IMR-90 (cell line): Measurements from ENCODE around the gene CYB5D1. TPM values are rescaled to one million over a fixed set of nuclear protein-coding genes. Genes with fewer than 3 reads are reported as not detected.

ENCODE experiments used
- ATAC-seq: fragments of 200-7000 bp; cut with Tn5 transposase; 2 replicates; pipeline ENCODE4 v1.9.1; 2020; ENCODE audit warnings: low read depth, mild to moderate bottlenecking, moderate library complexity
- BruUV-seq: library from RNA; stranded (reverse); fragments of 400-500 nt; replicated peaks from 2 replicates; lab custom pipeline; 2021; lab: Mats Ljungman, UMichigan
- CTCF ChIA-PET: fragments of 300-600 bp; formaldehyde crosslinking; extraction: SDS; loops from one replicate; lab custom pipeline; 2021; ENCODE audit warnings: antibody characterized with exemption; lab: Yijun Ruan, JAX
- POLR2A ChIA-PET: fragments of 300-600 bp; sonication (Branson Sonifier 250); formaldehyde crosslinking; loops from one replicate; lab custom pipeline; 2022; ENCODE audit warnings: antibody characterized with exemption; ENCODE audit not compliant: unreplicated experiment; lab: Charles Lee
- DNase-seq: peaks from one replicate; pipeline ENCODE4 v3.0.0; 2013
- H2AFZ ChIP-seq: replicated peaks from 2 replicates; pipeline ENCODE3; 2013; ENCODE audit warnings: low read length, mild to moderate bottlenecking; ENCODE audit not compliant: poor library complexity
- H2AK5ac ChIP-seq: 2 replicates; pipeline ENCODE4 v1.6.1; 2013; ENCODE audit warnings: low read depth, low read length, inconsistent platforms
- H2AK9ac ChIP-seq: replicated peaks from 2 replicates; pipeline ENCODE3; 2013; ENCODE audit warnings: mild to moderate bottlenecking, low read depth, low read length, moderate library complexity; ENCODE audit not compliant: poor library complexity
- H2BK120ac ChIP-seq: 2 replicates; pipeline ENCODE4 v1.6.1; 2013; ENCODE audit warnings: low read depth, low read length, inconsistent platforms
- H2BK15ac ChIP-seq: 3 replicates; pipeline ENCODE4 v1.6.1; 2013; ENCODE audit warnings: low read depth, low read length, inconsistent platforms
- H2BK20ac ChIP-seq: 2 replicates; pipeline ENCODE4 v1.6.1; 2013; ENCODE audit warnings: low read depth, mild to moderate bottlenecking, inconsistent platforms, low read length, moderate library complexity
- H2BK5ac ChIP-seq: 2 replicates; pipeline ENCODE4 v1.6.1; 2013; ENCODE audit warnings: mild to moderate bottlenecking, low read depth, low read length, inconsistent platforms; ENCODE audit not compliant: poor library complexity, severe bottlenecking
- H3K14ac ChIP-seq: replicated peaks from 2 replicates; pipeline ENCODE4 v1.6.1; 2013; ENCODE audit warnings: low read depth, low read length, inconsistent platforms
- H3K18ac ChIP-seq: 2 replicates; pipeline ENCODE4 v1.6.1; 2013; ENCODE audit warnings: low read depth, low read length, control low read depth
- H3K23ac ChIP-seq: 2 replicates; pipeline ENCODE4 v1.6.1; 2013; ENCODE audit warnings: low read depth, low read length, inconsistent platforms
- H3K27ac ChIP-seq: 2 replicates; pipeline ENCODE4 v1.5.1; 2013; ENCODE audit warnings: mild to moderate bottlenecking, control low read depth, low read length; ENCODE audit not compliant: insufficient read depth
- H3K27me3 ChIP-seq: 2 replicates; pipeline ENCODE4 v1.6.1; 2013; ENCODE audit warnings: low read length; ENCODE audit not compliant: control insufficient read depth, insufficient read depth
- H3K36me3 ChIP-seq: 2 replicates; pipeline ENCODE4 v1.6.1; 2013; ENCODE audit warnings: low read length, mixed read lengths; ENCODE audit not compliant: control insufficient read depth, insufficient read depth
- H3K4ac ChIP-seq: 2 replicates; pipeline ENCODE4 v1.6.1; 2013; ENCODE audit warnings: low read depth, low read length, inconsistent platforms
- H3K4me1 ChIP-seq: 2 replicates; pipeline ENCODE4 v1.6.1; 2013; ENCODE audit warnings: low read length, mixed read lengths; ENCODE audit not compliant: control insufficient read depth, insufficient read depth
- H3K4me2 ChIP-seq: 2 replicates; pipeline ENCODE4 v1.6.1; 2013; ENCODE audit warnings: low read depth, mild to moderate bottlenecking, control low read depth, low read length, moderate library complexity
- H3K4me3 ChIP-seq: 2 replicates; pipeline ENCODE4 v1.5.1; 2013; ENCODE audit warnings: low read depth, mild to moderate bottlenecking, control low read depth, low read length, moderate library complexity; ENCODE audit not compliant: insufficient read depth
- H3K56ac ChIP-seq: 2 replicates; pipeline ENCODE4 v1.6.1; 2013; ENCODE audit warnings: low read length, inconsistent platforms; ENCODE audit not compliant: insufficient read depth; ENCODE audit errors: extremely low read depth
- H3K79me1 ChIP-seq, 2 experiments: 2 replicates each; pipeline ENCODE4 v1.6.1; 2013; ENCODE audit warnings: low read length in 2 of 2, inconsistent platforms in 1 of 2, low read depth in 1 of 2
- H3K9ac ChIP-seq: 2 replicates; pipeline ENCODE4 v1.6.1; 2013; ENCODE audit warnings: low read depth, low read length, control low read depth
- H3K9me1 ChIP-seq: 2 replicates; pipeline ENCODE4 v1.6.1; 2013; ENCODE audit warnings: low read length, inconsistent platforms; ENCODE audit not compliant: insufficient read depth
- H3K9me3 ChIP-seq: 2 replicates; pipeline ENCODE4 v1.6.1; 2013; ENCODE audit warnings: low read length; ENCODE audit not compliant: control insufficient read depth, insufficient read depth
- H4K20me1 ChIP-seq: 2 replicates; pipeline ENCODE4 v1.6.1; 2013; ENCODE audit warnings: low read length, inconsistent platforms; ENCODE audit not compliant: insufficient read depth
- H4K5ac ChIP-seq: 2 replicates; pipeline ENCODE4 v1.6.1; 2013; ENCODE audit warnings: mild to moderate bottlenecking, low read depth, low read length, control low read depth
- H4K8ac ChIP-seq, 2 experiments: 2 replicates each; pipeline ENCODE4 v1.6.1; 2013; ENCODE audit warnings: low read depth in 2 of 2, low read length in 2 of 2, control low read depth in 1 of 2, inconsistent platforms in 1 of 2
- H4K91ac ChIP-seq: 2 replicates; pipeline ENCODE4 v1.6.1; 2013; ENCODE audit warnings: low read depth, low read length, inconsistent platforms; ENCODE audit not compliant: insufficient read depth
- POLR2A ChIP-seq: IDR thresholded peaks from 2 replicates; pipeline ENCODE4 v1.6.1; 2012; ENCODE audit warnings: mild to moderate bottlenecking, low read depth, low read length
- USF2 ChIP-seq: fragments of 150-350 bp; IDR thresholded peaks from 2 replicates; pipeline ENCODE4 v1.6.1; 2017; ENCODE audit warnings: mild to moderate bottlenecking, antibody characterized with exemption, low read length, low read depth
- WGBS, 2 experiments: methylation state at CpG; one replicate each; pipeline versions ENCODE4 v1.1.5 to v1.1.7; 2013; ENCODE audit warnings: missing lambda C conversion rate in 2 of 2; ENCODE audit not compliant: insufficient read length in 1 of 2; ENCODE audit errors: extremely low coverage in 2 of 2; 5-methylcytosine and 5-hydroxymethylcytosine counted together
- dilution Hi-C: fragments of 300-500 bp; cut with HindIII; formaldehyde crosslinking; loops from one replicate; pipeline ENCODE4 v1.14.3; 2018; ENCODE audit warnings: low sequenced_read_pairs; ENCODE audit not compliant: unreplicated experiment
- in situ Hi-C: fragments of 300-500 bp; cut with MboI; formaldehyde crosslinking; loops from 3 replicates; pipeline ENCODE4 v1.14.3; 2019; ENCODE audit warnings: low sequenced_read_pairs, inconsistent platforms, mixed read lengths
- intact Hi-C: fragments of 100-400 bp; cut with micrococcal nuclease; formaldehyde crosslinking; loops from 2 replicates; pipeline ENCODE4 v1.10.0; 2022
- polyA plus RNA-seq, 3 experiments: library from polyadenylated mRNA; depleted of rRNA; stranded (reverse); fragments of >200 nt; gene quantifications; 2 replicates each; pipeline ENCODE4 v1.2.3, GENCODE V29; 2012; ENCODE audit warnings: low replicate concordance in 1 of 3
- total RNA-seq: library from RNA; depleted of rRNA; stranded (reverse); fragments of >200 nt; gene quantifications from 2 replicates; pipeline ENCODE4 v1.2.3, GENCODE V29; 2012

Gene CYB5D1
- total and polyA plus RNA-seq, 2 of the 4 experiments (the other 2 are of a cell fraction): 8.8 to 10.8 TPM

GRCh38 chr17:7859028-7859427, 1.2 kb downstream of the CYB5D1 start:
- Histone ChIP-seq H3K56ac (no peak overlapping the region), H4K5ac (no peak overlapping the region), H2BK15ac (no peak overlapping the region), H3K9ac (peak overlapping the region; percentile 73; the same call in 1 of the 2 replicates), H3K23ac (peak overlapping the region; percentile 80; the same call in 1 of the 2 replicates), H3K27ac (no peak overlapping the region), H2BK5ac (no peak overlapping the region), H3K4ac (peak overlapping the region; percentile 72; the same call in 1 of the 2 replicates), H3K9me3 (no peaks in the 10 kb centered on the region), H3K4me2 (peak overlapping the region; percentile 78), H3K36me3 (peaks cover 7% of the 10 kb centered on the region), H3K9me1 (no peaks in the 10 kb centered on the region), H2AK5ac (peak overlapping the region; percentile 6; the same call in 1 of the 2 replicates), H3K4me3 (no peak overlapping the region), H4K20me1 (peaks cover 8% of the 10 kb centered on the region; the same call in 1 of the 2 replicates), H4K91ac (0 out of 2 replicates have a peak overlapping the region, but pooled peaks have one; percentile 28), H2BK20ac (no peak overlapping the region), H3K14ac (peak overlapping the region; percentile 81), H2AK9ac (peak overlapping the region; percentile 90), H3K27me3 (no peaks in the 10 kb centered on the region), H3K4me1 (peaks cover 20% of the 10 kb centered on the region), H4K8ac (peak overlapping the region; percentile 83 to 96; a peak in 1 of 4 replicates), H2AFZ (no peak overlapping the region), H2BK120ac (no peak overlapping the region), H3K18ac (no peak overlapping the region), H3K79me1 (peaks cover 18 to 53% of the 10 kb centered on the region in 2 experiments; a peak in 3 of 4 replicates)
- WGBS, 2 experiments: 100% methylated on average over 1 of the region's 8 CpGs; no CpG with 5 or more reads in 1 of the 2 experiments
- ChIA-PET CTCF (no interaction called here), POLR2A (no interaction called here)
- in situ Hi-C loops: no loop called here
- DNase-seq (no peak), ATAC-seq (no peak)
- BruUV-seq: no TSS peak
- dilution Hi-C loops: no loop called here
- TF ChIP-seq USF2 (no peak), POLR2A (peak; percentile 39; the same call in 1 of the 2 replicates)
- intact Hi-C loops: no loop called here
